Measurements from ENCODE around the gene M1AP.

M1AP gene

DNA sequence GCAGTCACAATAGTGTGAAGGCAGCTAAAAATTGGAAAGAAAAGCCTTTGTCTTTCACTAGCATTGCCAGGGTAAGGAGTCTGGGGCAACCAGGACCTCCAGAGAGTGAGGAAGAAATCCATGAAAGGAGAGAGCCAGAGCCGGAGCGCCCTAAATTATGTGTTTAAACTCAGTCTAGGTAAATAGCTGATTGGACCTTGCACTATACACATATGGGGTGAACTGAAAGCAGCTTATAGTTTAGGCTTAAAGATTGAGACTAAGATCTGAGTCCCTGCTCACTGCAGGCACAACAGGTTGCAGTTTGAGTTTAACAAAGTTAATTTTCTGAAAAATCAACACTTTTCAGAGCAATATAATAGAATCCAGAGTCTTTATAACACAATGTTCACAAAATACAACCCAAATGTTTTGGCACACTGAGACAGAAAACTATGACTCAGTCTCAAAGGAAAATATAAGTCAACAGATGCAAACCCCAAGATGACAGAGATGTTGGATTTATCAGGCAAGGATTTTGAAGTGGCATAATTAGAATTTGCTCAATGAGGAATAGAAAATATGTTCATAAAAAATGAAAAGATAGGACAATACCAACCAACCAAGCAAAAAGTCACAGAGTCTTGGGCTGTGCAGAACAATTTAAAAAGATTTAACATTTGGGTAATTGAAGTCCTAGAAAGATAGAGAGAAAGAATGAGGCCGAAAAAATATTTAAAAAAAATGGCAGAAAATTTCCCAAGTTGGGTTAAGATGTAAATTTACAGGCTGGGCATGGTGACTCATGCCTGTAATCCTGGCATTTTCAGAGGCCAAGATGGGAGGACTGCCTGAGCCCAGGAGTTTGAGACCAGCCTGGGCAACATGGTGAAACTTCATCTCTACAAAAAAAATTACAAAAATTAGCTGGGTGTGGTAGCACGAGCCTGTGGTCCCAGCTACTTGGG, 54.0 kb downstream of the M1AP start:
- FAIRE-seq, result no peak

- FAIRE-seq, result no peak
These were observed 59.5 kb downstream of the M1AP start for GRCh38 chr2:74588664-74589063.

DNA sequence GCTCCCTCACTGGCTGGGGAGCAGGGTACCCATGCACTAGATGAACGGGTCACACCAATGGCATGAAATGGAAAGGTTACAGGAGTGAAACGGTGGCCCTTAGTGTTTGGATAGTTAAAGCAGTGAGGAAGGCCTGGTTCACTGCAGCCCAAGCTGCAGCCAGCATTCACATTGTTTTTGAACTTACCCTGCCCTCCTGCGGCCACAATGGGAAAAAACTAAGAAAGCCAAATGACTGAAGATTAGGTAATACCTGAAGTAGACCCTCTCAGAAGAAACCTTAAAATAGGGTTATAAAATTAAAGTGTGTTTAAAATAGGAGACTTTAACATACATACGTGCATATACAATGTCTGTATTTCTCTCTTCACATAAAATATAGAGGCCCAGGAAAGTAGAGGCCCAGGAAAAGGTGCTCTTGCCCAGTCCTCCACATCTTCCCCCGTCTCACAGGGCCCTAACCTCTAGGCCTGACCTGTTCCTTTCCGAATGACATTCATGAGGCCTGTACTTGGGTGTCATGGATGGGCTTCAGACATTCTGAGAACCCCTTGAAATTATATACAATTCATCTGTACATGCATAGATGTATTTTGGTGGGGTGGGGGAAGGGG, 60.4 kb downstream of the M1AP start:
- FAIRE-seq, result peak; percentile 74

- no peak for FAIRE-seq
These were observed 62.5 kb downstream of the M1AP start for GRCh38 chr2:74585406-74586185.

DNA sequence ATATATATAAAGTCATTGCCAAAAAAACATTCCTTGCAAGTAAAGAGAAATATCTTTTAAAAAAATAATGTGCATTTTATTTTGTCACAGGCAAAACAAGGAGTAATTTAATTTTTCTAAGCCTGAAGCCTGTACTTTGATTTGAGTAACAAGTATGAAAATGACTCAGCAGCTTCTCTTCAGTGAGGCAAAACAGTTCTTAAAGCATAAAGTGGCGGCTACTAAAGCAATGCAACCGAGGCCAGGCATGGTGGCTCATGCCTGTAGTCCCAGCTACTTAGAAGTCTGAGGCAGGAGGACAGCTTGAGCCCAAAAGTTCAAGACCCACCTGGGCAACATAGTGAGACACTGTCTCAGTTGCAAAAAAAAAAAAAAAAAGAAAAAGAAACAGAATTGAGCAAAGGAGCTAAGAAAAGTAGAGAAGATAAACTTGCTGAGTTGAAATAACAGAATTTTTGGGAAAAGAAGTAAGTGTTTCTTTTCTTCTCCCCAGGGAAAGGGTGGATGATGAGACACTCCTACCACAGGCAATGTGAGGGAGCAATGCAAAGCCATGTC, 64.0 kb downstream of the M1AP start:
- no peak for FAIRE-seq

DNA sequence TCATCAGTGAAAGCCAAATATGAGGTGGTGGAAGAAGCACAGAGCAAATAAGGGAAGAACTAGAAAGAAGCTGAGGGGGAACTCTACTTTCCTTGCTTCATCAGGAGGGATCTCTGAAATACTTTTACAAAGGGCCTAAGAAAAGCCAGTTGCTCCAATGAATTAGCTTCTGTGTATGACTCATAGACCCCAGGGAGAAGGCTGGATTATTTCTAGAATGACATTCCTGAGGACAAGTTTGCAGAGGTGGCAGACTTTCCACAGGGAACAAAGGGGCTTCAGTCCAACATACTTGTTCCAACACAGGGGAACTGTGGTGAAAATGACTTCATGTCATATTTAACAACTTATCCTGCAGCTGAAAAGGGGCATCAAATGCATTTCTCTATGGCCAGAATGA, 64.6 kb downstream of the M1AP start:
- no peak for FAIRE-seq

GRCh38 chr2:74582184-74582583, 65.9 kb downstream of the M1AP start:
- no peak for FAIRE-seq

DNA sequence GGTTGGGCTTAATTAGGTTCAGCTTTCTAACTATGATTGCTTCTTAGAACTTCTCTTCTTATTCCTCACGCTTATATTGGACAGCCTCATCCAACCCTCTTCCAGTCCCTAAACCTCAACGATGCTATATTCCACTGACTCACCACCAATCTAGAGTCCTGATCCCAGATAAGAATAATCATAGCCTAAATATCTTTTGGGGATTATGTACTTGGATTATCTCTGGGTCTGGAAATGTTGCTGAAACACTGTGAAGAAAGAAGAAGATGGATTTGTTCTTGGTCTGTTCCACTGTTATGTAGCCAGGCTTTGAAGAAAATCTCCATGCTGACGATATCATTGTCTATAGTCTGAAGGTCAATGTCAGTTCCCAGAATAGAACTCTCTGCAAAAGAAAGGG, 66.7 kb downstream of the M1AP start:
- no peak for FAIRE-seq

DNA sequence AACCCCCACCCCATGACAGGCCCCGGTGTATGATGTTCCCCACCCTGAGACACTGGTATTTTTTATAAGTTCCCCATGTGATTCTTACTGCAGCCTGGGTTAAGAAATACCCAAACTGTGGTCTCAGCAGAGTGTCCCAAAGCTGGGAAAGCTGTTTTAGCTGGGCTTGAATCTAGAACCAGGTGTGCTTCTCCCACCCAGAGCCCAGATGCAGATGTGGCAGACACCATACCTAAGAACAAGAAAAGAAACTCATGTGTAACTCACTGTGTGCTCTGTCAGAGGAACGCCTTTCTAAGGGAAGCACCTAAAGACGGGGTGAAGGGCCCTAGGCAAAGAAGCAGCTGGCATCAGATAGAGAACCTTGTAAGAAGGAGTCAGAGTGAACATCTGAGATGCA, 69.7 kb downstream of the M1AP start:
- no peak for FAIRE-seq

DNA sequence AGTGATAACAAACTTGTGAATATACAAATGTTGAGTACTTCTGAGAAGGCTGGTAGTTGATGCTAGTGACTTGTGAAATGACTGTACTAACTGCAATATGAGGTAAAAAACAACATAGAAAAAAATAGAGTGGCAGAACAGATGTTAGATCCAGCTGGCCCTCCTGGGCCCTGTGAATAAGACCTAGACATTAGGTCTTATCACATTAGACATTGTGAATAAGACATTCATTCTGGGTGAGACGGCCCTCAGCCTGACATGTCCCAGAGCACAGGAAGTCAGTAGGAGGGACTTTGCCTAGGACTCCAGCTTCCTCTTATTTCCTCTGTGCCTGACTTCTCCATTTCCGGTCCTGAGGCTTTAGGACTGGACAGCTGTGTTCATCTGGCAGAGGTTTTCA, 70.7 kb downstream of the M1AP start:
- FAIRE-seq, result no peak

GRCh38 chr2:74576863-74577229, 71.3 kb downstream of the M1AP start:
- FAIRE-seq, result no peak

DNA sequence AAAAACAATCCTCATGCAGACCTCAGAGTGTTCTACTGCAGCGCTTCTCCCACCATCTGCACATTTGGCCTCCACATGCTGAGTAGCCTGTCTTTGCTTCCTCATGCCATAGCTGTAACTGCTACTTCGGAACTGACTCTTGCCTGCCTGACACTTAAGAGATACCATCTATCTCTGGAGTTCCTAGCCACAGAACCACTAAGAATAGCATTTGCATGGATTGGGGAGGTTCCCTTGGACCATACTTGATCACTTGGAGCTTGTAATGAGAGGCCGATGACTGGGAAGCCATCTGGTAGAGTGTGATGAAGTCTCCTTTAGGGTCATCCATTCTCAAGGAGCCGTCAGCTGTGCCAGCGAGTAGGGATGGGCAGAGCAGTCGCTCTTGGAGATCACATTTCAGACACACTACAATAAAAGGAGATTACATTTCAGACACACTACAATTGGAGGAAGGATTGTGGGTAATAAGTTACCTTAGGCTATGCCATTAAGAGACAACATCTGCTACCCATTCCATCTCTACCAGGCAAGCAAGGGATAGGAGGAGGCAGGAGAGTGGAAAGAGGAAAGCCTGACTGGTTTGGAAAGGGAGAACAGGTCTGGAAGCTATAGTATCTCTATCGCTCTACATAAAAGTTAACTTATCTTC, 71.8 kb downstream of the M1AP start:
- no peak for FAIRE-seq

DNA sequence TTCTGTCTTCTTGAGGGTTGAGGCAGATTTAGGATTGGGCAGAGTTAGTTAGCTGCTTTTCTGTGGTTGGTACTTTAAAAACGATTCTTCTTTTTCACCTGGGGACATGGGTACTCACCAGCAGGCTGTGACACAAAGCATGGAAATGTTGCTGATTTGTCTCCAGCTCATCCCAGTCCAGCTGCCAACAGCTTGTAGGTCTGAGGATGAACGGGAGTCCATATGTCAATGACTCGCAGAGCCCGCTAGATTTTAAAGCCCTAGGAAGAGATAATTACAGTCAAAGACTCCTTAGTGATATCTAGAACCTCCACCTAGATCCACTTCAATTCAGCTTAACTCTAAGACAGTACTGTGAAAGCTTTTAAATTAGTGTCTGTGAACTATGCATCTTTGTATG, 72.8 kb downstream of the M1AP start:
- FAIRE-seq, result no peak

GRCh38 chr2:74573747-74574562, 74.2 kb downstream of the M1AP start:
- FAIRE-seq, result no peak

- no peak for FAIRE-seq
These were observed 75.8 kb downstream of the M1AP start for GRCh38 chr2:74572178-74572925.

DNA sequence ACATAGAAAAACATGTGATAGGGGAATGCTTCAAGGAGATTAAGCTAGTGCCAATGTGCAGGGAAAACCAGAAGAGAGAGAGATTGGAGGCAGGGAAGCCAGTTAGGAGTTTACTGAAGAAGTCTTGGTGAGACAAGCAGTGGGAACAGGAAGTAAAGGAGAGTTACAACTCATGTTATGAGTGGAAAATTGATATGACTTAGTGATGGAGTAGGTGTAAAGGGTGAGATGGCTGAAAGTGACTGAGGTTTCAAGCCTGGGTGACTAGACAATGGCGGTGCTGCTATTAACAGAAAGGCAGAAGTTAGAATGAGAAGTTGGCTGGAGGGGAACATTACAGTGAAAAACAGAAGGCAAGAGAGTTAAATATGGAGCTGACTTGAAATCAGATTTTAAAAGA, 77.1 kb downstream of the M1AP start:
- no peak for FAIRE-seq

- no peak for FAIRE-seq
These were observed 78.4 kb downstream of the M1AP start for GRCh38 chr2:74569686-74570085.

GRCh38 chr2:74567881-74568280, 80.2 kb downstream of the M1AP start:
- no peak for FAIRE-seq

DNA sequence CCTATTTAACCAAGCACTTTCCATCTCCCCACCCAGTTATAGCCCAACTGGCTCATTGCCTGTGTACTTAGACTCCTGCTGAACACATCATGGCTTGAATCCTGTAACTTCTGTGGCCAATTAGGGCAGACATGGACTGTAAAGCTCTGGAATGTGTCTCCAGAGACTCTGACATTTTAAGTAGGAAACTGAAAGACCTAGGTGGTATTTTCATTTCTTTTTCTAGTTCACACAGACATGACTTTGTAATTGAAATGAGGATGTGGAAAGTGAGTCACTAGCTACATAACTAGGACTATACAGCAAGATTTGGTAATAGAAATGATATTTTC, 81.4 kb downstream of the M1AP start:
- FAIRE-seq, result no peak

- FAIRE-seq, result no peak
These were observed 81.9 kb downstream of the M1AP start for GRCh38 chr2:74566076-74566753.

DNA sequence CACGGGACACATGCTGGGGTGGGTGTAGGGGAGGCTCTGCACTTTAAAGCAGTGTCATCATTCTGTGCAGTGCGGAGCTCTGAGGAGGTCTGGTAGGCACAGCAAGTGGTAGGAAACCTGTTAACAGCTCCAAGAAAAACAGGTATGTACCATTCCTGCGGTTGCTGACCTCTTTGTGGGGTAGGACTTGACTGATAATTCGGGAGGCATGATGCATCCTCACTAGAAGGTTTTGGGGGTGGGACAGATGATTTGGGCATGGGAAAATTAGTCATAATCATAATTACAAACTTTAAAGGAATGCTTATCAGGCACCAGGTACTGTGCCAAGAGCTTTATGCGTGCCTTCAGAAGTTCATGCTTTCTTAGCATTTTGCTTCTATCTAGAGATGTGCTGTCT, 83.9 kb downstream of the M1AP start:
- FAIRE-seq, result no peak

Data from islet of Langerhans (tissue), 1 donor.